HG03175 (cell line): ENCODE data around the gene MT1HL1.
A peak's percentile ranks its signal among the peaks of the same experiment; 100 is the strongest.

Experiments used
- ATAC-seq: cut with Tn5 transposase; IDR thresholded peaks from one replicate; pipeline ENCODE4 v1.9.1; 2021; ENCODE audit warnings: mild to moderate bottlenecking, moderate library complexity; ENCODE audit not compliant: unreplicated experiment

The MT1HL1 gene

GRCh38 chr1:237004116-237004515 is at the start of gene MT1HL1:
Gene MT1HL1, minus strand, starts transcription at chr1:237004441. Its CDS starts 69 bp downstream, at chr1:237004372.
- no peak for ATAC-seq

- ATAC-seq, result no peak
Measured at GRCh38 chr1:237050915-237051314, 46.7 kb upstream of the MT1HL1 start.

- no peak for ATAC-seq
Measured at GRCh38 chr1:237050185-237050584, 45.9 kb upstream of the MT1HL1 start.

GRCh38 chr1:237048803-237049202 is 44.6 kb upstream of the MT1HL1 start:
- no peak for ATAC-seq

- ATAC-seq, result no peak
Measured at GRCh38 chr1:237045278-237046016, 41.2 kb upstream of the MT1HL1 start.

- no peak for ATAC-seq
Measured at GRCh38 chr1:237043846-237044636, 39.8 kb upstream of the MT1HL1 start.

- no peak for ATAC-seq
Measured at GRCh38 chr1:237042892-237043576, 38.8 kb upstream of the MT1HL1 start.

- no peak for ATAC-seq
Measured at GRCh38 chr1:237042526-237042891, 38.3 kb upstream of the MT1HL1 start.

GRCh38 chr1:237041795-237042525 is 37.7 kb upstream of the MT1HL1 start, which contains the start of gene RYR2:
Gene RYR2, plus strand, starts transcription at chr1:237042184. Its CDS starts 338 bp downstream, at chr1:237042522.
- no peak for ATAC-seq

GRCh38 chr1:237041461-237041794 is 37.2 kb upstream of the MT1HL1 start:
- ATAC-seq, result no peak

- no peak for ATAC-seq
Measured at GRCh38 chr1:237040823-237041222, 36.6 kb upstream of the MT1HL1 start.

- ATAC-seq, result no peak
Measured at GRCh38 chr1:237038211-237038610, 34.0 kb upstream of the MT1HL1 start.

- no peak for ATAC-seq
Measured at GRCh38 chr1:237035759-237036158, 31.5 kb upstream of the MT1HL1 start.

- no peak for ATAC-seq
Measured at GRCh38 chr1:237033804-237034203, 29.6 kb upstream of the MT1HL1 start.

GRCh38 chr1:237033061-237033460 is 28.8 kb upstream of the MT1HL1 start:
- no peak for ATAC-seq

- ATAC-seq, result peak; percentile 79
Measured at GRCh38 chr1:237032029-237032428, 27.8 kb upstream of the MT1HL1 start.

- no peak for ATAC-seq
Measured at GRCh38 chr1:237031480-237031879, 27.2 kb upstream of the MT1HL1 start.

- no peak for ATAC-seq
Measured at GRCh38 chr1:237029850-237030535, 25.8 kb upstream of the MT1HL1 start.

GRCh38 chr1:237029240-237029639 is 25.0 kb upstream of the MT1HL1 start:
- ATAC-seq, result no peak

GRCh38 chr1:237025358-237026074 is 21.3 kb upstream of the MT1HL1 start:
- ATAC-seq, result no peak
